Epithelial cell of proximal tubule (primary cell): Measurements from ENCODE around the gene ENDOD1. TPM values are rescaled to one million over a fixed set of nuclear protein-coding genes. Genes with fewer than 3 reads are reported as not detected.

Experiments
- DNase-seq: peaks from one replicate; pipeline ENCODE4 v3.0.0-alpha.2; 2011; ENCODE audit warnings: low read depth
- H3K4me3 ChIP-seq: 2 replicates; pipeline ENCODE4 v1.5.1; 2011; ENCODE audit warnings: low read depth, mild to moderate bottlenecking, low read length
- CTCF ChIP-seq: conservative IDR thresholded peaks from 2 replicates; pipeline ENCODE4 v1.5.1; 2012; ENCODE audit warnings: low read depth, mild to moderate bottlenecking, low read length
- total RNA-seq: library from RNA; depleted of rRNA; stranded (reverse); fragments of >200 nt; gene quantifications from 2 replicates; pipeline ENCODE4 v1.2.3, GENCODE V29; 2015

ENDOD1 gene
- total RNA-seq, 1 donor from 2014 or later: 36.6 TPM

GRCh38 chr11:95149651-95150364 lies 60.2 kb downstream of the ENDOD1 start:
- H3K4me3 ChIP-seq: peak overlapping the region; percentile 68
- no peak for DNase-seq
- TF ChIP-seq CTCF: no peak

- no peak for DNase-seq
- H3K4me3 ChIP-seq: peak overlapping the region; percentile 68
- peak; percentile 75 for TF ChIP-seq CTCF
Observed at GRCh38 chr11:95150956-95151684, 61.5 kb downstream of the ENDOD1 start.

GRCh38 chr11:95152876-95153856 lies 63.5 kb downstream of the ENDOD1 start:
- DNase-seq: no peak
- no peak overlapping the region for H3K4me3 ChIP-seq
- no peak for TF ChIP-seq CTCF

- no peak for TF ChIP-seq CTCF
- DNase-seq: no peak
- no peak overlapping the region for H3K4me3 ChIP-seq
Observed at GRCh38 chr11:95153857-95154246, 64.2 kb downstream of the ENDOD1 start.

- TF ChIP-seq CTCF: peak; percentile 84
- no peak overlapping the region for H3K4me3 ChIP-seq
- DNase-seq: no peak
Observed at GRCh38 chr11:95154514-95154913, 64.9 kb downstream of the ENDOD1 start.

- no peak overlapping the region for H3K4me3 ChIP-seq
- no peak for TF ChIP-seq CTCF
- DNase-seq: no peak
Observed at GRCh38 chr11:95155385-95155784, 65.7 kb downstream of the ENDOD1 start.
